GM23338 (cell line): Measurements from ENCODE around the gene C2CD3. TPM values are rescaled to one million over a fixed set of nuclear protein-coding genes. Genes with fewer than 3 reads are reported as not detected.
A peak's percentile ranks its signal among the peaks of the same experiment; 100 is the strongest.

Experiments
- ATAC-seq: fragments of 200-7000 bp; cut with Tn5 transposase; 3 replicates; pipeline ENCODE4 v1.9.1; 2020
- DNase-seq: peaks from one replicate; pipeline ENCODE4 v3.0.0-alpha.2; 2015; ENCODE audit warnings: low spot score
- H2AFZ ChIP-seq: fragments of 200-600 bp; sonication (generic); 2 replicates; pipeline ENCODE4 v1.8.0; 2016; ENCODE audit warnings: antibody characterized with exemption, mild to moderate bottlenecking, moderate library complexity
- H3F3A ChIP-seq: fragments of 200-600 bp; sonication (generic); replicated peaks from 2 replicates; pipeline ENCODE4 v1.8.0; 2017; ENCODE audit warnings: antibody characterized with exemption, mixed run types, low read depth
- H3K27ac ChIP-seq: fragments of 200-600 bp; sonication (generic); 2 replicates; pipeline ENCODE4 v1.6.1; 2016; ENCODE audit warnings: low read depth
- H3K27me3 ChIP-seq: fragments of 200-600 bp; sonication (generic); 2 replicates; pipeline ENCODE4 v1.8.0; 2016; ENCODE audit warnings: mild to moderate bottlenecking, mixed run types, moderate library complexity; ENCODE audit not compliant: insufficient read depth
- H3K36me3 ChIP-seq: fragments of 200-600 bp; sonication (generic); 2 replicates; pipeline ENCODE4 v1.8.0; 2016; ENCODE audit warnings: mild to moderate bottlenecking; ENCODE audit not compliant: insufficient read depth
- H3K4me1 ChIP-seq: fragments of 200-600 bp; sonication (generic); 2 replicates; pipeline ENCODE4 v1.8.0; 2016; ENCODE audit warnings: mild to moderate bottlenecking, moderate library complexity; ENCODE audit not compliant: insufficient read depth
- H3K4me2 ChIP-seq: fragments of 200-600 bp; sonication (generic); 2 replicates; pipeline ENCODE4 v1.7.1; 2017; ENCODE audit warnings: mixed run types
- H3K4me3 ChIP-seq: fragments of 200-600 bp; sonication (generic); 2 replicates; pipeline ENCODE4 v1.6.1; 2016; ENCODE audit warnings: mixed run types
- H3K79me2 ChIP-seq: fragments of 200-600 bp; sonication (generic); replicated peaks from 2 replicates; pipeline ENCODE4 v1.8.0; 2017; ENCODE audit warnings: mild to moderate bottlenecking; ENCODE audit not compliant: insufficient read depth
- H3K9me2 ChIP-seq: fragments of 200-600 bp; sonication (generic); 2 replicates; pipeline ENCODE4 v1.8.0; 2017; ENCODE audit not compliant: insufficient read depth
- H4K20me1 ChIP-seq: fragments of 200-600 bp; sonication (generic); replicated peaks from 2 replicates; pipeline ENCODE4 v1.8.0; 2017; ENCODE audit warnings: mild to moderate bottlenecking; ENCODE audit not compliant: insufficient read depth
- H3K27ac Mint-ChIP-seq: 2 replicates; pipeline ENCODE4 v1.8.0; 2020; ENCODE audit warnings: inconsistent platforms, mild to moderate bottlenecking, moderate library complexity, mixed read lengths
- H3K27me3 Mint-ChIP-seq: 3 replicates; pipeline ENCODE4 v1.8.0; 2022; ENCODE audit warnings: low read depth, mild to moderate bottlenecking, moderate library complexity, mixed read lengths, inconsistent platforms; ENCODE audit not compliant: insufficient read depth, poor library complexity
- H3K36me3 Mint-ChIP-seq: 3 replicates; pipeline ENCODE4 v1.8.0; 2021; ENCODE audit warnings: low read depth, mild to moderate bottlenecking, inconsistent platforms, moderate library complexity, mixed read lengths
- H3K4me1 Mint-ChIP-seq: 3 replicates; pipeline ENCODE4 v1.8.0; 2020; ENCODE audit warnings: mild to moderate bottlenecking, inconsistent platforms, mixed read lengths
- H3K4me3 Mint-ChIP-seq: 3 replicates; pipeline ENCODE4 v1.8.0; 2021; ENCODE audit warnings: moderate library complexity, mild to moderate bottlenecking, inconsistent platforms, mixed read lengths
- H3K9me3 Mint-ChIP-seq: 3 replicates; pipeline ENCODE4 v1.8.0; 2020; ENCODE audit warnings: moderate library complexity, mild to moderate bottlenecking, inconsistent platforms, mixed read lengths
- CREB1 ChIP-seq: fragments of 250-450 bp; sonication (Bioruptor Pico); IDR thresholded peaks from 2 replicates; pipeline ENCODE4 v1.5.0; 2020; ENCODE audit warnings: low read depth, mild to moderate bottlenecking, moderate library complexity
- CTCF ChIP-seq, 2 experiments: fragments of 200-600 bp in 1 of 2; sonication (generic) in 1 of 2; conservative IDR thresholded peaks; 2 replicates each; pipeline versions ENCODE4 v1.5.1 to v1.6.1; 2016 to 2017; ENCODE audit warnings: antibody characterized with exemption in 2 of 2, low read depth in 2 of 2, mild to moderate bottlenecking in 2 of 2, moderate library complexity in 1 of 2
- NANOG ChIP-seq: IDR thresholded peaks from 2 replicates; pipeline ENCODE4 v1.6.1; 2016; ENCODE audit warnings: antibody characterized with exemption, borderline replicate concordance
- ZNF462 ChIP-seq: fragments of 250-450 bp; sonication (Bioruptor Pico); IDR thresholded peaks from 2 replicates; pipeline ENCODE4 v1.5.0; 2020; ENCODE audit warnings: mild to moderate bottlenecking, moderate library complexity
- polyA plus RNA-seq: library from polyadenylated mRNA; unstranded; fragments of >200 nt; fragmentation: Nextera tagmentation; extraction: Ambion mirVana; gene quantifications from 2 replicates; pipeline ENCODE4 v1.2.1, GENCODE V29; 2016
- total RNA-seq: library from RNA; depleted of rRNA; stranded (reverse); fragments of >200 nt; shearing (Covaris generic); gene quantifications from 2 replicates; pipeline ENCODE4 v1.2.3, GENCODE V29; 2014

C2CD3 gene
- total and polyA plus RNA-seq, 2 experiments from 2014 or later: 15.5 to 29.5 TPM

- TF ChIP-seq ZNF462 (CRISPR knock-in tag): no peak
- TF ChIP-seq NANOG: no peak
Measured at GRCh38 chr11:73990730-73991129, 180.1 kb downstream of the C2CD3 start (continued).

- Histone ChIP-seq H3K4me1 (peaks cover 14% of the 10 kb centered on the region), H4K20me1 (no peaks in the 10 kb centered on the region), H3F3A (no peaks in the 10 kb centered on the region), H3K79me2 (no peaks in the 10 kb centered on the region), H3K27ac (no peak overlapping the region), H3K4me2 (no peak overlapping the region), H3K36me3 (no peaks in the 10 kb centered on the region), H3K9me2 (no peaks in the 10 kb centered on the region), H3K27me3 (no peaks in the 10 kb centered on the region), H2AFZ (no peak overlapping the region), H3K4me3 (no peak overlapping the region)
- no peak overlapping the region for H3K4me3 Mint-ChIP-seq
- no peaks in the 10 kb centered on the region for H3K9me3 Mint-ChIP-seq
- H3K27me3 Mint-ChIP-seq: peaks cover 2% of the 10 kb centered on the region
- peaks cover 2% of the 10 kb centered on the region; the same call in 1 of the 3 replicates for H3K4me1 Mint-ChIP-seq
- no peak overlapping the region for H3K27ac Mint-ChIP-seq
- no peak for DNase-seq
- ATAC-seq: no peak
- no peaks in the 10 kb centered on the region for H3K36me3 Mint-ChIP-seq
- 0 out of 4 replicates have a peak, but pooled peaks of 1 of the 2 experiments have one; percentile 3 for TF ChIP-seq CTCF (conservative IDR thresholded peaks at IDR 0.05; ENCODE audit: low read depth in 2 of 2)
- TF ChIP-seq CREB1 (CRISPR knock-in tag): no peak
Measured at GRCh38 chr11:73989156-73989555, 181.6 kb downstream of the C2CD3 start.
